ENCODE data around the gene ADARB2.
A peak's percentile ranks its signal among the peaks of the same experiment; 100 is the strongest.
"Not testable (repeated sequence)": the region's sequence is repeated elsewhere in the genome, so short reads cannot be mapped to it uniquely, and the experiment has no call there.

Gene ADARB2

GRCh38 chr10:1434202-1434601 is 303.1 kb downstream of the ADARB2 start:
- no peak for DNase-seq (ENCODE audit: extremely low spot score)
- no peak for TF ChIP-seq CTCF (IDR thresholded peaks at IDR 0.05; ENCODE audit: control extremely low read depth, extremely low read depth, low read depth, missing control alignments)
- ChIA-PET POLR2A (no interaction called here), CTCF (interaction anchor here (1.2 to 4.0 kb wide), 2 partner anchors 13 to 14 kb away, joined by 4 to 18 read pairs; no protein-coding TSS in a partner anchor)

GRCh38 chr10:1432161-1432560 is 305.2 kb downstream of the ADARB2 start:
- TF ChIP-seq CTCF (IDR thresholded peaks at IDR 0.05; ENCODE audit: control extremely low read depth, extremely low read depth, low read depth, missing control alignments) = no peak
- ChIA-PET CTCF (interaction anchor here (1.4 to 4.0 kb wide), 2 partner anchors 11 to 17 kb away, joined by 3 to 18 read pairs; no protein-coding TSS in a partner anchor), POLR2A (no interaction called here)
- no peak for DNase-seq (ENCODE audit: extremely low spot score)

- DNase-seq (ENCODE audit: extremely low spot score) = no peak
- ChIA-PET CTCF (interaction anchor here (4.0 kb wide), 1 partner anchor 10 kb away, joined by 18 read pairs; no protein-coding TSS in a partner anchor), POLR2A (no interaction called here)
- no peak for TF ChIP-seq CTCF (IDR thresholded peaks at IDR 0.05; ENCODE audit: control extremely low read depth, extremely low read depth, low read depth, missing control alignments)
These were observed 306.1 kb downstream of the ADARB2 start for GRCh38 chr10:1431229-1431628.

GRCh38 chr10:1427521-1428186 is 309.7 kb downstream of the ADARB2 start:
- CTCF ChIA-PET; DNase-seq (ENCODE audit: extremely low spot score); POLR2A ChIA-PET: not testable (repeated sequence)

- CTCF ChIA-PET = no interaction called here
- POLR2A ChIA-PET = no interaction called here
- TF ChIP-seq CTCF (IDR thresholded peaks at IDR 0.05; ENCODE audit: control extremely low read depth, extremely low read depth, low read depth, missing control alignments) = no peak
- no peak for DNase-seq (ENCODE audit: extremely low spot score)
These were observed 310.5 kb downstream of the ADARB2 start for GRCh38 chr10:1426786-1427185.

- POLR2A ChIA-PET = no interaction called here
These were observed 311.4 kb downstream of the ADARB2 start for GRCh38 chr10:1425879-1426278.

More at GRCh38 chr10:1425879-1426278, 311.4 kb downstream of the ADARB2 start:
- CTCF ChIA-PET = interaction anchor here (1.3 to 1.5 kb wide), 2 partner anchors 10 to 23 kb away, joined by 3 to 6 read pairs; no protein-coding TSS in a partner anchor
- DNase-seq (ENCODE audit: extremely low spot score) = peak; percentile 45
- no peak for TF ChIP-seq CTCF (IDR thresholded peaks at IDR 0.05; ENCODE audit: control extremely low read depth, extremely low read depth, low read depth, missing control alignments)

All from GM10248 (cell line).